OCI-LY1 (cell line): Measurements from ENCODE around the gene ADD2.

Experiments
- H2AFZ ChIP-seq: fragments of 200-600 bp; sonication (generic), shearing (Covaris generic); 2 replicates; pipeline ENCODE4 v1.6.0; 2014; ENCODE audit warnings: antibody characterized with exemption, mild to moderate bottlenecking, low read length
- H3F3A ChIP-seq: fragments of 200-600 bp; sonication (generic), shearing (Covaris generic); 2 replicates; pipeline ENCODE4 v1.6.0; 2014; ENCODE audit warnings: mild to moderate bottlenecking, antibody characterized with exemption, low read length, moderate library complexity; ENCODE audit not compliant: insufficient read depth
- H3K27ac ChIP-seq: fragments of 200-600 bp; sonication (generic); 2 replicates; pipeline ENCODE4 v1.5.1; 2014; ENCODE audit warnings: low read length, mixed run types, mild to moderate bottlenecking, low read depth; ENCODE audit not compliant: poor library complexity, severe bottlenecking
- H3K27me3 ChIP-seq: fragments of 200-600 bp; sonication (generic); 2 replicates; pipeline ENCODE4 v1.6.0; 2014; ENCODE audit warnings: antibody characterized with exemption, mild to moderate bottlenecking, low read length, moderate library complexity; ENCODE audit not compliant: insufficient read depth
- H3K36me3 ChIP-seq: fragments of 200-600 bp; sonication (generic); 2 replicates; pipeline ENCODE4 v1.6.1; 2014; ENCODE audit warnings: mild to moderate bottlenecking, antibody characterized with exemption, low read length, moderate library complexity, mixed read lengths; ENCODE audit not compliant: insufficient read depth
- H3K4me1 ChIP-seq: fragments of 200-600 bp; sonication (generic); 2 replicates; pipeline ENCODE4 v1.5.1; 2014; ENCODE audit warnings: mild to moderate bottlenecking, low read length, moderate library complexity; ENCODE audit not compliant: insufficient read depth, severe bottlenecking
- H3K4me2 ChIP-seq: fragments of 200-600 bp; sonication (generic), shearing (Covaris generic); 2 replicates; pipeline ENCODE4 v1.6.1; 2014; ENCODE audit warnings: low read length
- H3K4me3 ChIP-seq: fragments of 200-600 bp; sonication (generic); 2 replicates; pipeline ENCODE4 v1.5.1; 2014; ENCODE audit warnings: low read length, low read depth, mild to moderate bottlenecking, mixed read lengths; ENCODE audit not compliant: poor library complexity, severe bottlenecking
- H3K79me2 ChIP-seq: fragments of 200-600 bp; shearing (Covaris generic); 2 replicates; pipeline ENCODE4 v1.6.1; 2016; ENCODE audit warnings: mixed run types, low read length, mixed read lengths; ENCODE audit not compliant: insufficient read depth
- H3K9ac ChIP-seq: fragments of 200-600 bp; sonication (generic), shearing (Covaris generic); 2 replicates; pipeline ENCODE4 v1.6.1; 2014; ENCODE audit warnings: mild to moderate bottlenecking, low read length, mixed read lengths
- H3K9me2 ChIP-seq: fragments of 200-600 bp; sonication (generic), shearing (Covaris generic); 2 replicates; pipeline ENCODE4 v1.6.1; 2014; ENCODE audit warnings: low read depth, mild to moderate bottlenecking, low read length, mixed read lengths
- H3K9me3 ChIP-seq: fragments of 200-600 bp; shearing (Covaris generic); 2 replicates; pipeline ENCODE4 v1.6.1; 2014; ENCODE audit warnings: low read length, mixed read lengths
- H4K20me1 ChIP-seq: fragments of 200-600 bp; sonication (generic), shearing (Covaris generic); 2 replicates; pipeline ENCODE4 v1.6.0; 2016; ENCODE audit warnings: mild to moderate bottlenecking, low read length; ENCODE audit not compliant: insufficient read depth
- CTCF ChIP-seq: fragments of 200-600 bp; sonication (generic), shearing (Covaris generic); IDR thresholded peaks from 2 replicates; pipeline ENCODE4 v1.5.1; 2017; ENCODE audit warnings: mild to moderate bottlenecking, antibody characterized with exemption, low read length, moderate library complexity, mixed read lengths
- EZH2 ChIP-seq: fragments of 200-600 bp; sonication (generic), shearing (Covaris generic); IDR thresholded peaks from 2 replicates; pipeline ENCODE4 v1.8.0; 2017; ENCODE audit warnings: borderline replicate concordance, mixed run types, mild to moderate bottlenecking, antibody characterized with exemption, low read length, moderate library complexity, mixed read lengths

Gene ADD2

GRCh38 chr2:70613521-70613920 lies 154.5 kb downstream of the ADD2 start:
- no peak overlapping the region for H3K9ac ChIP-seq
- H2AFZ ChIP-seq: no peak overlapping the region
- no peak overlapping the region for H3K27ac ChIP-seq
- no peaks in the 10 kb centered on the region for H3K9me3 ChIP-seq
- no peaks in the 10 kb centered on the region for H4K20me1 ChIP-seq
- H3K9me2 ChIP-seq: no peaks in the 10 kb centered on the region
- H3F3A ChIP-seq: no peaks in the 10 kb centered on the region
- TF ChIP-seq EZH2: no peak
- no peak for TF ChIP-seq CTCF
- no peak overlapping the region for H3K4me2 ChIP-seq
- H3K27me3 ChIP-seq: no peaks in the 10 kb centered on the region
- H3K36me3 ChIP-seq: no peaks in the 10 kb centered on the region
- no peak overlapping the region for H3K4me3 ChIP-seq
- no peaks in the 10 kb centered on the region for H3K4me1 ChIP-seq
- no peaks in the 10 kb centered on the region for H3K79me2 ChIP-seq

- Histone ChIP-seq H3K9me2 (no peaks in the 10 kb centered on the region), H2AFZ (no peak overlapping the region), H3K27ac (no peak overlapping the region), H3K4me1 (no peaks in the 10 kb centered on the region), H3K9ac (no peak overlapping the region), H3K36me3 (no peaks in the 10 kb centered on the region), H4K20me1 (no peaks in the 10 kb centered on the region), H3F3A (no peaks in the 10 kb centered on the region), H3K79me2 (no peaks in the 10 kb centered on the region), H3K4me2 (no peak overlapping the region), H3K27me3 (no peaks in the 10 kb centered on the region), H3K4me3 (no peak overlapping the region), H3K9me3 (no peaks in the 10 kb centered on the region)
- TF ChIP-seq EZH2: no peak
- no peak for TF ChIP-seq CTCF
Observed at GRCh38 chr2:70612574-70612973, 155.4 kb downstream of the ADD2 start.

DNA sequence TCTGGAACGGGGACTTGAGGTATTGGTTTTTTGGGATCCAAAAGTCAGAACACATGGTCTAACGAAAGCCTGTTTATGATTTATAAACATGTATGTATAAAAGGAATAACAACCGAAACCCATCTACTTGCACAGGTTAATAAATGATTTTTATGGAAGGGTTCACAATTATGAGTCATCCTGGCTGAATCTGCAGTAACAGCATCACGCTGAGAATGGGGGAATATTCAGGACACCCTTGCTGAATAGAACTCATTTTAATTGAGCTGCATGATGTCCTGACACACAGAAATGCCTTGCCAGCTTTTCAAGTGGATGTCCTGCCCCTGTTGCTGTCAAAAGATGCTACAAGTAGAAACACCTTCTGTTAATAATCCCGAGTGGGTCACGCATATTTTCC lies 159.6 kb downstream of the ADD2 start:
- Histone ChIP-seq H3K27ac (no peak overlapping the region), H3K9ac (no peak overlapping the region), H3K4me2 (no peak overlapping the region), H3K4me3 (no peak overlapping the region), H3K36me3 (no peaks in the 10 kb centered on the region), H4K20me1 (no peaks in the 10 kb centered on the region), H2AFZ (no peak overlapping the region), H3K27me3 (no peaks in the 10 kb centered on the region), H3K9me3 (no peaks in the 10 kb centered on the region), H3F3A (no peaks in the 10 kb centered on the region), H3K4me1 (no peaks in the 10 kb centered on the region), H3K9me2 (no peaks in the 10 kb centered on the region), H3K79me2 (no peaks in the 10 kb centered on the region)
- TF ChIP-seq CTCF (no peak), EZH2 (no peak)
